HG03025 (cell line): Measurements from ENCODE around the gene E2F7.
A peak's percentile ranks its signal among the peaks of the same experiment; 100 is the strongest.

Experiments
- ATAC-seq: cut with Tn5 transposase; IDR thresholded peaks from one replicate; pipeline ENCODE4 v1.9.1; 2021; ENCODE audit warnings: mild to moderate bottlenecking, moderate library complexity; ENCODE audit not compliant: unreplicated experiment, low FRiP score

Gene E2F7

DNA sequence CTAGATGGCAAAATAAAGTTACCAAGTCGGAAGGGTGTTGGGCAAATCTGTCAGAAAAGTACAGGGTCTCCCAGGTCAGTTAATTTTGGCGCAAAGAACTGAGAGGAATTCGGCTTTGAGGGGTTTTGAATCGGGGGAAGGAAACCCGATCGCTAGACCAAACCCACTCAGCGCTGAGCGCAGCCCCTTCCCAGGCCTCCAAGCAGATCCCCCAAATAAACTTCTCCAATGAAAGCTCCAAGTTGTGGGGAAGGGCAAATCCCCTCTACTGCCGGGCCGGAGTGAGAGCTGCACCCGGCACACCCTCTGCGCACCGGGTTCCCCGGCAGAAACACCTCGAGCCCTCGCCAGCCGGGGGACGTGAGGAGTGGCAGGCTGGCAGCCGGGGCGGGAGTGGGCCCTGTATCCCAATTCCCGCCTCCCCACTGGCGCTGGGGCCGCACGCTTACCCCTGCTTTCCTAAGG lies 441 bp downstream of the E2F7 start:
- ATAC-seq, result peak; percentile 6

DNA sequence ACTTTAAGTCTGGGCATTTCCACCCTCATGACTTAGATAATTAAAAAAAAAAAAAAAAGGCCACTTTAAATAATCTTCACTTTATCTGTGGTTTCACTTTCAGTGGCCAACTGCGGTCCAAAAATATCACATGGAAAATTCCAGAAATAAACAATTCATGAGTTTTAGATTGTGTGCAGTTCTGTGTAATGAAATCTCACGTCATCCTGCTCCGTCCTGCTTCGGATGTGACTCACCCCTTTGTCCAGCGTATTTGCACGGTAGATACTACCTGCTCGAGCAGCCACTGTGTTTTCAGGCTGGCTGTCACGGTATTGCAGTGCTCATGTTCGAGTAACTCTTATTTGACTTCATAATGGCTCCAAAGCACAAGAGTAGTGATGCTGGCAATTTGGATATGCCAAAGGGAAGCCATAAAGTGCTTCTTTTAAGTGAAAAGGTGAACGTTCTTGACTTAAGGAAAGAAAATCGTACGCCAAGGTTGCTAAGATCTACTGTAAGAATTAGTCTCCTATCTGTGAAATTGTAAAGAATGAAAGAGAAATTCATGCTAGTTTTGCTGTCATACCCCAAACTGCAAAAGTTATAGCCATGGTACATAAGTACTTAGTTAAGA lies 2.4 kb downstream of the E2F7 start:
- ATAC-seq, result peak; percentile 36

GRCh38 chr12:77062396-77062795 lies 3.0 kb downstream of the E2F7 start:
- ATAC-seq, result no peak

GRCh38 chr12:77060883-77061240 lies 4.5 kb downstream of the E2F7 start:
- peak; percentile 36 for ATAC-seq

- peak; percentile 76 for ATAC-seq
Observed at GRCh38 chr12:77060136-77060882, 5.1 kb downstream of the E2F7 start.

DNA sequence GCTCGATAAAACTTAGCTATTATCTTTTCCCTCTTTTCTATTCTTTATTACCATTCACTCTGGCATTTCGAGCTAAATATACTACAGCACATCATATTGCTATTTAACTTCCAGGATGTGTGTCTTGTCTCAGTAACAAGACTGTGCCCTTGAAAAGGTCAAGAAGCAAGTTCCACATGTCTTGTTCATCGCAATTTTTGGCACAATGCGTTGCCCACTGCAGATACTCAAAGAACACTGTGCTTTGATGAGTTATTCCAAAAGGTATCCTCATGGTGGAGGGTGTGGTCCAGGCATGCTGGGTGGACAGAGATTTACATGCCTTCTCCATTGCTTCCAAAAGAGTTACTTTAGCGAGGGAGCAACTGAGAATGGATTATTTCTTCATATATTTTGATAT lies 6.6 kb downstream of the E2F7 start:
- ATAC-seq, result no peak

DNA sequence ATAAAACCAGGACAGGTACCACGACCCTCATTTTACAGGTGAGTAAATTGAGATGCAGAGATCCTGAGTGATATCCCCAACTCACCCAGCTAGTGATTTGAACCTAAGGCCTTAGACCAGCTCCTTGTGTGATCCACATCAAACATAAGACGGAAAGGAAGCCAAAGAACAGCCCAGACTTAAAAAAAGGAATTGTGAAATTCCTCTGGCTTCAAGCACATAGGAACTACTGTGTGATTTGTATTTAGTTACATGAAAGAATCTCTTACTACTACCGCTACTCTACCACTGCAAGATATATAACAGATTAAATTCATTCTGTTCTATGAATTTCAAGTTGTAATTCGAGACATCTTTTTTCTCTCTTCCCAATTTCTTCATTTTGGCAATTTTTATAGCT lies 10.5 kb downstream of the E2F7 start:
- ATAC-seq, result no peak

- ATAC-seq, result no peak
Observed at GRCh38 chr12:77053259-77053658, 12.1 kb downstream of the E2F7 start.

- ATAC-seq, result peak; percentile 96
Observed at GRCh38 chr12:77049767-77050353, 15.5 kb downstream of the E2F7 start.

DNA sequence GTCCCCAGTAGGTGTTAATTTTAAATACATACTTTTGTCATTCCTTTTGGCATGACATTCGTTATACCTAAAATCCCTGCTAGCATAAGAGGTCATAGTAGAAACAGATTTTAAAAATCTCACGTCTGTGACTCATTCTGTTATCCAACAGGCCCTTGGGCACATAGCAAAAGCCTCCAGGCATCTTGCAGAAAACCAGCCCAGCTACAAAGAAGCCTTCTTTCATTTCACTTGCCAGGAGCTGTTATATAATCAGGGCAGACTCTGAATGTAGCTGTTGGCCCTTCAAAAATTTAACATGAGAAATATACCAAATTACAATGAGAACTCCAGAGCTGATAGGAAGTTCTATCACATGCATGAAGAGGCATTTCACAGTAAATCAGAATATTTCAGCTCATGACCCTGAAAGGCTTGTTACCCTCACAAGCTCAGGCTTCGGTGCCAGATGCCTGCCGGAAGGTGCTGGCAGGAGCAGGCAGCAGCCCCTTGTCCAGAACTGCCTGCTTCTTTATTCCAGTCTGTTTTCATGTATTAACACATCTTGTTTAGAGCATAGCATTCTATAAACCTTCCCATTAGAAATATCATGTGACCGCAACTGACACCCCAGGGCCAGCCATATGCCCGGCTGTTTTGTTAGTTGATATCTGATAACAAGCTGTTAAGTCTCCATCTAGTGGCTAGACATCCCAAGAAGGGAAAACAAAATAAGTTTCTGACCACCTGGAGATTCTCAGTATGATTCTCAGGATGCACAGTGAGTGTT lies 17.8 kb downstream of the E2F7 start:
- no peak for ATAC-seq

GRCh38 chr12:77046468-77046867 lies 18.9 kb downstream of the E2F7 start:
- no peak for ATAC-seq

DNA sequence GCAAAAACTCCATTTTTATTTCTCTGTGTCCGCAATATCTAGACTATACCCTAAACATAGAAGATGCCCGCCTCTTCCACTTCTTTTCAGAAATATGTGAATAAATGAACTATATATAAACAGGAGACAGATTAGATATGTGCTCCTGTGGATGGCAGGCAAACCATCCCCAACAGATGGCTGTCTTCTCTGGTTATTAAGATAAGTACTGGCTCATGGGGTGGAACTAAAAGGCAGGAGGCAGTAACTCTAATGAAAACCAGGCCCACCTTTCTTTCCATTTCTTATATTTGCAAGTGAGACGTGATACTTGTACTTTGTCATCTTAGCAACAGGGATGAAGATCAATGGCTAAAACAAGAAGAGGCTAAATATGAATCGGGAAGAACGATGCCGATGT lies 20.2 kb downstream of the E2F7 start:
- ATAC-seq, result no peak

DNA sequence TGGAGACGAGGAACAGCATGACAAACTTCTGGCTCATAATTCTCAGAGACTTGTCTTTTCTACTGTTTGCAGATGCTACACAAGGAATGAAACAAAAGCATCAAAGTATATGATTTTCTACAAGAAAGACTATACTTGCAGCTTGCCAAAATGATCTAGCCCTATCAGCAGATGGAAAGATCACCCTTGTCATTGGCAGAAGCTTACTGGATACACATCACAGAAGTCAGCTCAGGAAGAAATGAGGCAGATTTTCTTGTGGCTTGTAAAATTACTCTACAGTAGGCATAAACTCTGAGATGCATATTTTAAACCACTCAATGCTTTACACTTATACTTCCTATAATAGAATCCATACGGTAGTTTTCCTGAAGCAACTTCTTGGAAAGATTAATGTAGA lies 20.6 kb downstream of the E2F7 start:
- no peak for ATAC-seq

DNA sequence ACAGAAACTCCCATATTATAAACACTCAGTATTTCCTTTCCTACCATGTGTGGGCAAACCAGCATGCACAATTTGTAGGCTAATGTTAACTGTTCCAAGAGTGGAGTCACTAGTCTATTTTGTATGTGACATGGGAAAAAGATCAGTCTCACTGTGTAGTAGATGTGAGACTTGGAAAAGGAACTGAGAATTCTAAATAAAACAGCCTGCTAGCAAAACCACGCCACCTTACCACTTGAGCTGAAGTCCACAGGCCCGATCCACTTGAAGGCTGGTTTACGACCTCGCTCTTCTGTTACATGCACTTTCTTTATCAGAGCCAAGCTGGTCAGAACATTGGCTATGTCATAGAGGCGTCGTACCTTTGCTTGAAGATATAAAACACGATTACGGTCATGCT lies 22.5 kb downstream of the E2F7 start:
- ATAC-seq, result peak; percentile 68

- no peak for ATAC-seq
Observed at GRCh38 chr12:77040231-77040630, 25.1 kb downstream of the E2F7 start.

DNA sequence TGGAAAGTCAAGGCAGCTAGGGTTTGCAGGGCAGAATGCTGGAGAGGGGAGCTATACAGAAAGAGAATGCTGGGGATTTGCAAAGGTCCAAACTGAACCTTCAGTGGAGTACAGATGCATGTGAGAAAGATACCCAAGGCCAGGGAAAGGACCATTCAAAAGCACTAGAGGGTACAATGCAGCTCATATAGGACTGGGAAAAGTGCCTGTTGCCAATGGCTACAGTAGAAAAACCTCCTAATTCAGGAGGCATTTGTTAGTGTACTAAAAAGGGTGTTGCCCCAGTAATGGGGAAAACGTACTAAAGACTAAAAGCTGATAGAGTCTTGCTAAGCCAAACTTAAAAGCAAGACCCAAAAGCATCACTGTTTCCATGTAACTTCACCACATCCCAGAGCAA lies 30.1 kb downstream of the E2F7 start:
- ATAC-seq, result no peak

- ATAC-seq, result no peak
Observed at GRCh38 chr12:77033658-77034536, 31.5 kb downstream of the E2F7 start.

DNA sequence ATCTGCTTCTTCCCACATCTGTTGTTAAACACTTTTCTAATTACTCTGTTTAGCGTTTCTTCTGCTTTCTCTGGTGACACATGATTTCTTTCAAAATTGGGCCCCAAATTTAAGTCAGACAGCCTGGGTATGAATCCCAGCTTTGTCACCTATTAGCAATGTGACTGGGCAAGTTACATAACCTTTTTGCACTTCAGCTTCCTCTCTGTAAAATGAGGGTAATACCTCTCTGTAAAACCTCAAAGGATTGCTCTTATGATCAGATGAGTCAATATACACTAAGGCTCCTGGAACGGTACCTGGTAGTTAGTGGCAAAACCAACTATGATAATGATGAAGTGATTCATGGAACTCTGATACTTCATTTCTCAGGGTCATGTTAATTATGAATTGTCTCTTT lies 33.0 kb downstream of the E2F7 start:
- no peak for ATAC-seq

DNA sequence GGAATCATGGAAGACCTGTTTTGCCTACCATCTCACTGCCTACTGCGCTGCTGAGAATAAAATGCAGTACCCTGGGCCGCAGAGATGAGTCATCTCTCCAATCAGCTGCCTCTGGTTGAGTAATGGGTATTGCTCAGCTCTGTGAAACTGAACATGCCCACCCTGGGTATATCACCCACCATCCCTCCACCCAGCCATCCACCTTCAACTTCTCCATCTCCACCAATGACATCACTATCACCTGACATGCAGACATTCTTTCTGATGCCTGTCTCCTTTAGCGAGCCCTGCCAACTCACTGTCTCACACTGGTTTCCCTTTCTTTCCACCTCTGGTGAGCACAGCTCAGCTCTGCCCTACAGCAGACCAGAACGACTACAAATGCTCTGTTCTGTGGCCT lies 33.6 kb downstream of the E2F7 start:
- ATAC-seq, result no peak

- no peak for ATAC-seq
Observed at GRCh38 chr12:77025782-77026314, 39.5 kb downstream of the E2F7 start.
